DOHH2 (cell line): ENCODE results near the gene EMID1.
"Not testable (repeated sequence)": the region's sequence is repeated elsewhere in the genome, so short reads cannot be mapped to it uniquely, and the experiment has no call there.

ENCODE experiments used
- H3F3A ChIP-seq: fragments of 200-600 bp; sonication (generic), shearing (Covaris generic); 2 replicates; pipeline ENCODE4 v1.6.0; 2016; ENCODE audit warnings: antibody characterized with exemption, mild to moderate bottlenecking; ENCODE audit not compliant: control insufficient read depth, insufficient read depth
- H3K27ac ChIP-seq: fragments of 200-600 bp; sonication (generic); 2 replicates; pipeline ENCODE4 v1.5.1; 2014; ENCODE audit warnings: low read depth, mild to moderate bottlenecking, low read length, moderate library complexity
- H3K27me3 ChIP-seq: fragments of 200-600 bp; sonication (generic); 2 replicates; pipeline ENCODE4 v1.6.1; 2014; ENCODE audit warnings: mild to moderate bottlenecking, low read length, mixed read lengths; ENCODE audit not compliant: control insufficient read depth
- H3K36me3 ChIP-seq: fragments of 200-600 bp; sonication (generic); 2 replicates; pipeline ENCODE4 v1.6.1; 2014; ENCODE audit warnings: mild to moderate bottlenecking, low read length, moderate library complexity, mixed read lengths; ENCODE audit not compliant: control insufficient read depth
- H3K4me1 ChIP-seq: fragments of 200-600 bp; sonication (generic); 2 replicates; pipeline ENCODE4 v1.6.1; 2014; ENCODE audit warnings: mild to moderate bottlenecking, low read length, mixed read lengths; ENCODE audit not compliant: control insufficient read depth
- H3K4me2 ChIP-seq: fragments of 200-600 bp; sonication (generic); 2 replicates; pipeline ENCODE4 v1.6.0; 2014; ENCODE audit warnings: mild to moderate bottlenecking, low read length, moderate library complexity
- H3K4me3 ChIP-seq: fragments of 200-600 bp; sonication (generic); 2 replicates; pipeline ENCODE4 v1.5.1; 2014; ENCODE audit warnings: mild to moderate bottlenecking, low read length, mixed read lengths
- H3K79me2 ChIP-seq: fragments of 200-600 bp; sonication (generic); 2 replicates; pipeline ENCODE4 v1.6.1; 2014; ENCODE audit warnings: mild to moderate bottlenecking, low read length, mixed read lengths; ENCODE audit not compliant: control insufficient read depth
- H3K9me2 ChIP-seq: fragments of 200-600 bp; sonication (generic); replicated peaks from 2 replicates; pipeline ENCODE4 v1.6.1; 2014; ENCODE audit warnings: mild to moderate bottlenecking, low read length, mixed read lengths; ENCODE audit not compliant: control insufficient read depth
- H3K9me3 ChIP-seq: fragments of 200-600 bp; sonication (generic); 2 replicates; pipeline ENCODE4 v1.6.1; 2014; ENCODE audit warnings: antibody characterized with exemption, low read length, mixed read lengths; ENCODE audit not compliant: control insufficient read depth, insufficient read depth
- H4K20me1 ChIP-seq: fragments of 200-600 bp; sonication (generic); 2 replicates; pipeline ENCODE4 v1.6.0; 2014; ENCODE audit warnings: low read depth, mild to moderate bottlenecking, antibody characterized with exemption, low read length, moderate library complexity; ENCODE audit not compliant: control insufficient read depth, insufficient read depth
- CTCF ChIP-seq: fragments of 200-600 bp; sonication (generic); IDR thresholded peaks from one replicate; pipeline ENCODE4 v1.5.1; 2014; ENCODE audit warnings: antibody characterized with exemption, mild to moderate bottlenecking, low read depth, low read length; ENCODE audit not compliant: poor library complexity, severe bottlenecking
- EZH2phosphoT487 ChIP-seq: fragments of 200-600 bp; sonication (generic); IDR thresholded peaks from 2 replicates; pipeline ENCODE4 v1.6.1; 2017; ENCODE audit warnings: borderline replicate concordance, mild to moderate bottlenecking, antibody characterized with exemption, low read length, moderate library complexity, mixed read lengths

Gene EMID1

DNA sequence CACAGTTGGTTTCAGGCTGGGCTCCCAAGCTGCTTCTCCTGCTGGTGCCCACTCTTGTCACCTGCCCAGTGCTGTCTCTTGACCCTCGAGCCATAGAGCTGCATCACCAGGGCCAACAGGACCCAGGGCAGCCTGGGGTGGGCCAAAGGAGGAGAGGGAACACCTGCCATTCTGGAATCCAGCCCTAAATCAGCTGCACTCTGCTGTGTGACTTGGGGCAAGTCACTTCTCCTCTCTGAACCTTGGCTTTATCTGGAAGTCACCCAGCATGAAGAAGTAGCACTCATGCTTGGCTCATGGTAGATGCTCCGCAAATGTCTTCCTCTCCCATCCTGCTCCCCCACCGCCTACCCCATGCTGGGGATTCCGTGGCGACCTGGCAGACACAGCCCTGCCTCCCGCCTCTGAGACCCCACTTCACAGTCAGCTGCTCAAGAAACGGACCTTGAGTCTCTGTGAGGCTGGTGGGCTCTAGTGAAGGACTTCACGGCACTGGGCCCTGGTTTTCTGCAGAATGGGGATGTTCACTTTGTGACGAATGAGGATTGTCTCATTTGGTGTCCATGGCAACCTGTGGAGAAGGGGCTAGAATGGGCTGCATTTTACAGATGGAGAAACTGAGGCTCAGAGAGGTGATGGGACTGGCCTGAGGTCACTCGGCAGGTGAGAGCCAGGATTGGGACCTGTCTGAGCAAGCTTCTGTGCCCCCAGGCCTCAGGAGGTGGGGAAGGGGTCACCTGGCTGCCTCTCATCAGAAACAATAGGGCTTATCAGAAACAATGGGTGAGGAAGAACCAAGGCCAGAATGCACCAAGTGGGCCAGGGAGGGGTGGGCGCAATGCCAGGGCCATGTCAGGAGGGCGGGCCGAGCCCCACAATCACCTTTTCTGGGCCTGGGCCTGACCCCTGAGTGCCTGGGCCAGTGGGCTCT is 12.4 kb downstream of the EMID1 start:
- no peak overlapping the region for H3K4me3 ChIP-seq
- H3K79me2 ChIP-seq = no peaks in the 10 kb centered on the region
- no peaks in the 10 kb centered on the region for H3F3A ChIP-seq
- H4K20me1 ChIP-seq = no peaks in the 10 kb centered on the region
- no peaks in the 10 kb centered on the region for H3K4me1 ChIP-seq
- peaks cover 9% of the 10 kb centered on the region for H3K27me3 ChIP-seq
- H3K9me3 ChIP-seq = no peaks in the 10 kb centered on the region
- H3K27ac ChIP-seq = no peak overlapping the region
- no peaks in the 10 kb centered on the region for H3K36me3 ChIP-seq
- H3K4me2 ChIP-seq = no peak overlapping the region
- no peak for TF ChIP-seq EZH2phosphoT487
- TF ChIP-seq CTCF = no peak
- no peaks in the 10 kb centered on the region for H3K9me2 ChIP-seq

GRCh38 chr22:29218758-29219408 is 13.2 kb downstream of the EMID1 start:
- Histone ChIP-seq H3K9me2 (no peaks in the 10 kb centered on the region), H3K27me3 (peaks cover 9% of the 10 kb centered on the region), H3K9me3 (no peaks in the 10 kb centered on the region), H3K36me3 (no peaks in the 10 kb centered on the region), H3K4me3 (no peak overlapping the region), H3K4me1 (no peaks in the 10 kb centered on the region), H3K4me2 (no peak overlapping the region), H3K27ac (no peak overlapping the region), H4K20me1 (no peaks in the 10 kb centered on the region), H3K79me2 (no peaks in the 10 kb centered on the region), H3F3A (no peaks in the 10 kb centered on the region)
- TF ChIP-seq CTCF (no peak), EZH2phosphoT487 (no peak)

DNA sequence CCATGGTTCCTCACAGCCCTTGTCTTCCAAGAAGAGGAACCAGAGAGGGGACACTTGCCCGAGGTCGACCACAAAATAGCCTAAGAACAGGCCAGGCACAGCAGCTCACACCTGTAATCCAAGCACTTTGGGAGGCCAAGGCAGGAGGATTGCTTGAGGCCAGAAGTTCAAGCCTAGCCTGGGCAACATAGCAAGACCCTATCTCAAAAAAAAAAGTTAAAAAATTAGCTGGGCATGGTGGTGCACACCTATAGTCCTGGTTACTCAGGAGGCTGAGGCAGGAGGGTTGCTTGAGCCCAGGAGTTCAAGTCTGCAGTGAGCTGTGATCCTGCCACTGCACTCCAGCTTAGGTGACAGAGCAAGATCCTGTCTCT is 13.7 kb downstream of the EMID1 start:
- not testable (repeated sequence) for H3K4me2 ChIP-seq

More for the DNA sequence above, 13.7 kb downstream of the EMID1 start:
- H3K9me3 ChIP-seq, H3K9me2 ChIP-seq, H3K4me3 ChIP-seq, H4K20me1 ChIP-seq, H3K4me1 ChIP-seq, H3K79me2 ChIP-seq, H3K27ac ChIP-seq, H3K27me3 ChIP-seq, H3K36me3 ChIP-seq, H3F3A ChIP-seq: not testable (repeated sequence)
